ENCODE measurements around the gene RNF207.

The RNF207 gene

GRCh38 chr1:6205849-6206519 is at the start of gene RNF207:
Gene RNF207, plus strand, starts transcription at chr1:6206119. Its CDS starts 417 bp downstream, at chr1:6206536.
- DNase-seq (ENCODE audit: low spot score): peak; percentile 82
- no peak for TF ChIP-seq CTCF (conservative IDR thresholded peaks at IDR 0.05; ENCODE audit: low read depth)
- ChIA-PET CTCF (interaction anchor here (1.1 to 1.5 kb wide), 3 partner anchors 32 to 97 kb away, joined by 5 read pairs; no protein-coding TSS in a partner anchor), POLR2A (ENCODE audit: low non-redundant PET) (interaction anchor here (0.6 to 0.9 kb wide), 2 partner anchors 9 to 29 kb away, joined by 3 read pairs; no protein-coding TSS in a partner anchor)
- H3K27ac ChIP-seq: peak within 1 kb of the TSS; percentile 82

DNA sequence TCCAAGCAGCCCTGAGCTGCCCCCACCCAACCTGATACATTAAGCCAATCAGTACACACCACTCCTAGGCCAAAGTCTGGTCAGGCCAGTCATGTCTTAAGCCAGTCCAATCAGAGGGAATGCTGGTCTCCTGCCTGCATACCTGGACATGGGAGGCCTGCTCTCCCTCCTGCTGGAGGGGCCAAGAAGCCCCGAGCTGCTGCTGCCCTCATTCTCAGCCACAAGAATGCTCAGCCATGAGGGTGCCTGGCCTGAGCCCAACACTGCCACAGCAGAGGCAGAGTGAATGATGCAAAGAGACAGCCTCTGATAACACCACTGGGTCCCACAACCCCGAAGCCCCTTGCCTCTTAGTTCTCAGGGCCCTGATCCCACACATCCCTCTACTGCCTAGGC is 48.8 kb upstream of the RNF207 start:
- H3K27ac ChIP-seq: peak overlapping the region; percentile 84

DNA sequence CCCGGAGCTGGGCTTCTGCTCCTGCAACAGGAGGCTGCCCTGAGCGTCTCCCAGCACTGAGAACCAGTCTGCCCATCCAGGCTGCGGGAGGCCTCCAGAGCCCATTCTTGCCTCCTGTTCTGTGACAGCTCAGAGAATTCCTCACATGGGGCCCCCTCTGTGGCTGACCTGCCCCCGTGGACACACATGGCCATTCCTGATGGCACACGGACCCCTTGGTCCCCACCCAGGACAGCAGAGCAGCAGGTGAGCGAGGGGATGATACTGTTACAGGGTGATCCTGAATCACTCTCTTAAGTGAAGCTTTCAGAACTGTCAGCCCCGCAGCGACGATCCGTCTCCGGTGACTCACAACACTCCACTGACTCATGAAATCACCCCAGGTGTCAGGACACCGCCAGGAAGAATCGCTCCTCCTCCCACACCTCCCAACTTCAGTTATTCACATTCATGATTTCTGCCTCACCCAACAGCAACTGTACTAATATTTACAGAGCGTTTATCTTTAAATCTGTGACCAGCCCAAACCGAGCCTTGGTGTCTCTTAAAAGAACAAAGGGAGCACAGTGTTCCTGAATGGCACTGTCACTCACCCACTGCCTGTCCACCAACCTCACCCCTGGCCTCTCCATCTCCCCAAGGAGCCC is 48.3 kb upstream of the RNF207 start:
- POLR2A ChIA-PET (ENCODE audit: low non-redundant PET): no interaction called here
- CTCF ChIA-PET: interaction anchor here (1.0 to 1.1 kb wide), 3 partner anchors 10 to 49 kb away, joined by 3 to 4 read pairs (median 3); no protein-coding TSS in a partner anchor
- peak; percentile 99 for DNase-seq (ENCODE audit: low spot score)
- peak overlapping the region; percentile 84 for H3K27ac ChIP-seq
- no peak for TF ChIP-seq CTCF (conservative IDR thresholded peaks at IDR 0.05; ENCODE audit: low read depth)

More for the DNA sequence above, 48.8 kb upstream of the RNF207 start:
- ChIA-PET POLR2A (ENCODE audit: low non-redundant PET) (no interaction called here), CTCF (interaction anchor here (1.0 to 1.1 kb wide), 3 partner anchors 10 to 48 kb away, joined by 3 to 4 read pairs (median 3); no protein-coding TSS in a partner anchor)
- TF ChIP-seq CTCF (conservative IDR thresholded peaks at IDR 0.05; ENCODE audit: low read depth): no peak
- DNase-seq (ENCODE audit: low spot score): peak; percentile 26

- ChIA-PET CTCF (interaction anchor here (1.0 kb wide), 1 partner anchor 27 kb away, joined by 4 read pairs; no protein-coding TSS in a partner anchor), POLR2A (ENCODE audit: low non-redundant PET) (no interaction called here)
- H3K27ac ChIP-seq: peak overlapping the region; percentile 84
- TF ChIP-seq CTCF (conservative IDR thresholded peaks at IDR 0.05; ENCODE audit: low read depth): no peak
- peak; percentile 17 for DNase-seq (ENCODE audit: low spot score)
Observed at GRCh38 chr1:6158181-6158580, 47.7 kb upstream of the RNF207 start.

DNA sequence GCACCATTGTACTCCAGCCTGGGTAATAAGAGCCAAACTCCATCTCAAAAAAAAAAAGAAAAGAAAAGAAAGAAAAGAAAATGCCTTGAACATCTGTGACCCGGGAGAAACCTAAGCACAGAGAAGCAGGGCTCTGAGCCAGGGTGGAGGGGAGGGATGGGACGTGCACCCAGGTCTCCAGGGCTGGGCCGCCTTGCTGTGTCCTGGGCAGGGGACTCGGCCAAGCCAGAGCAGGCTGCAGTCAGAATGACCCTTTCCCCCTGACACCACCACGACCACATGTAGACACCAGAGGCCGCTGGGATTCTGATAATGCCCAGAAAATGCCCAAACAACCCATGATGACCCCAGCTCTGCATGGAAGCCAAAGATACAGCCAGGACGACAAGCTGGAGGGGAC is 43.6 kb upstream of the RNF207 start:
- no peak for DNase-seq (ENCODE audit: low spot score)
- ChIA-PET CTCF (interaction anchor here (0.6 to 1.3 kb wide), 4 partner anchors 21 to 82 kb away, joined by 3 to 5 read pairs (median 4); no protein-coding TSS in a partner anchor), POLR2A (ENCODE audit: low non-redundant PET) (no interaction called here)
- no peak for TF ChIP-seq CTCF (conservative IDR thresholded peaks at IDR 0.05; ENCODE audit: low read depth)
- no peak overlapping the region for H3K27ac ChIP-seq

- DNase-seq (ENCODE audit: low spot score): no peak
- ChIA-PET POLR2A (ENCODE audit: low non-redundant PET) (no interaction called here), CTCF (interaction anchor here (0.6 to 0.9 kb wide), 3 partner anchors 21 to 69 kb away, joined by 3 to 5 read pairs (median 3); no protein-coding TSS in a partner anchor)
- no peak for TF ChIP-seq CTCF (conservative IDR thresholded peaks at IDR 0.05; ENCODE audit: low read depth)
- no peak overlapping the region for H3K27ac ChIP-seq
Observed at GRCh38 chr1:6162773-6163172, 43.1 kb upstream of the RNF207 start.

Measured in RWPE1 (cell line).